Left colon (tissue), 2 donors: Measurements from ENCODE around the gene IQSEC1. TPM values are rescaled to one million over a fixed set of nuclear protein-coding genes. Genes with fewer than 3 reads are reported as not detected.

Experiments
- ATAC-seq: fragments of 200-7000 bp; cut with Tn5 transposase; one replicate; pipeline ENCODE4 v1.9.1; 2020; ENCODE audit warnings: mild to moderate bottlenecking, moderate library complexity
- DNase-seq, 2 donors: peaks; one replicate each; pipeline ENCODE4 v3.0.0-alpha.2; 2020
- intact Hi-C, 2 donors: fragments of 100-400 bp; cut with DNase I in 1 of 2; cut with micrococcal nuclease in 1 of 2; formaldehyde crosslinking; loops; one replicate each; pipeline versions ENCODE4 v1.11.2 to v1.14.0; 2022; cut with DNase I, micrococcal nuclease
- total RNA-seq, 2 donors: library from RNA; stranded (reverse); fragmentation: NEBNext Ultra II Directional; extraction: Animal tissue kit (Norgen Biotek cat#: 25700); gene quantifications; one replicate each; pipeline ENCODE4 v1.2.1, GENCODE V29; 2021
- donor health status: DM: no; HTN: no; CAD: no.
- donor health status: DM: yes; HTN: yes; CAD: no.

The IQSEC1 gene
- total RNA-seq, 2 donors from 2014 or later, result 17.2 to 23.6 TPM

DNA sequence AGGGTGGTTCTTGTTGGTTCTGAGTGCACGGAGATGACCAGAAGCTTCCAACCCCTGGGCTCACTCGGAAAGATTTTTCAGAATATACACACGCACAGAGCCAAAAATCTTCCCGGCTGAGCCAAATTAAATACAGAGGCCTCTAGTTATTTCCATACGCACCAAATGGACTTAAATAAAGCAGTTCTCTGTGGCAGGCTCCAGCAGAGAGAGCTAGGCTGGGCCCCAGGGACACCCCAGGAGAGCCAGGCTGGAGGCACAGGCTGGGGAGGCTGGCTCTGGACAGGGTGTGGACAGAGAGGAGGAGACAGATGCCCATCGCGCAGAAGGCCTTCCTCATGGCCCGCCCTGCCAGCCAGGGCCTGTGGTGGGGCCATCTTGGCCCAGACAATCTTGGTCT is 115.9 kb downstream of the IQSEC1 start:
- DNase-seq (no peak), ATAC-seq (no peak)
- intact Hi-C loops, result no loop called here

DNA sequence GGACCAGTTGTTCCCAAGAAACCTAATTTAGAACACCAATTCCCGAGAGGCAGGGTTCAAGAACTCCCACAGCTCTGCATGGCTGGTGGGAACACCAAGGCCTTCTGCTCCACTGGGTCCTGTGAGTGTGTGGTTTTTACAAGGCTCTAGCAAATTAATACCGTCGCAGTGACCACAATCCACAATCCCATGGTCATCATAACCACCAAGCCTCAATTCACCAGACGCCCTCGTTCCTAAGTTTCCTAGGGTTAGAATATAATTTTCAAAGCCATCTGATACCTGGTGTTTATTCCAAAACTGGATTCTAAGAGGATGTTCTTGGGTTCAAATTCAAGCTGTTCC is 116.9 kb downstream of the IQSEC1 start:
- intact Hi-C loops, result no loop called here
- DNase-seq, result no peak
- ATAC-seq, result no peak

DNA sequence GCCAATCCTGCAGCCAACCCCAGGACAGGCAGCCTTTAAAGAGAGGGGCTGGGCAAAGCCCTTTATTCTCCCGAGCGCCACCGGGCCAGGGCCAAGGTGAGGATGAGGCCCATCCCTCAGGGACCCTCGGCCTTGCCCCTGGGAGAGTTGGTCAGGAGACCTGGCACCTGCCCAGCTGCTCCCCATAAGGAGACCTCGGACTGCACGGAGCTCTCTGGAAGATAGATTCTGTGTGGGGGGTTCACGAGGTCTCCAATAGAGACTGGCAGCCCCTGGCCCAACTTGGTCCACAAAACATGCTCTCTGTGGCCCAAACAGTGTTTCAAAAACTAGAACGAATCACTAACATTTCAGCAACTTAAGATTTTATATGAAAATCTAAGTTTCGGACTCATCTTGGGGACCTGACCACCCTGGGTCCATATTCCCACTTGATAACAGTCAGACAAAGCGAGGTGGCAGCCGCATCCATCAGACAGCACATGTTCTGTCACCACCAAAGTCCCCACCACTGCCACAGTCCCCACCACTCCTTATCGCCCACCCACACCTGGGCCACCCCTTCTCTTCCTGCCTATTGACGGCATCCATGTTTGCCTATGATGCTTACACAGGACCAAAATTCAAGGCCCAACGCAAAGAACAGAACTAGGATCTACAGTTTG is 117.4 kb downstream of the IQSEC1 start:
- intact Hi-C loops, result no loop called here
- DNase-seq (peak in 1 of 2 donors; percentile 25), ATAC-seq (no peak)

DNA sequence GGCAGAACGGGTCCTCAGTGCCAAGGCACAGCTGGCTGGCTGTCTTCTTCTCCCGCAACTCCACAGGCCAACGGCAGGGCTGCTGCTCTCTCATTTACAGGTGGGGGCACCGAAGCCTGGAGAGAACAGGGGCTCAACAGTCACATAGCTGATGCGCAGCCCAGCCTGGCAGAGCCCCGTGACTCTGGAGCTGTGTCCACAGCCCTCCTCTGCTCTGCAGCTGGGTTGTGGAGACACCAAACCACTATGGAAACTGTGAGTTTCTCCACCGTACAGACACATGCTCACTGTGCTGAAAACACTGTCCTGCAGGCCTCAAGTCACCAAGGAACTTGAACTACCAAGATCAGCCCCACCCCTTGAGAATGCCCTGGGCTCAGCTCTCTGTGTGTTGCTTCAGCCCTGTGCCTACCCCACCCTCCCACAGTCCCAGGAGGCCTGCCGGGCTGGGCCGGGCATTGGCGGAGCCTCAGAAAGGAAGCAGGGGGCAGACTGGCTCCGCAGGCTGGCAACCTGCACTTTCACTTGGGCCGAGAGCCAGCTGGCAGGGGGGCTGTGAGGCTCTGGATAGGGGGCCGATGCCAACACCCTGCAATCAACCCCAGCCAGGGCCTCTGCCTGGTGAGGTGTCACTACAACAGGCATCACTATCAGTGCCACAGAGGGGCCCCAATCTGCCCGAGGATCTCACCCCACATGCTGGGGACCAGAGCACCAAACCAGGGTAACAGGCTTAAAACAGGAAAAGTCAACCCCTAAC is 118.2 kb downstream of the IQSEC1 start:
- DNase-seq, result peak; percentile 80 to 88
- ATAC-seq, result peak; percentile 99
- intact Hi-C loops, result no loop called here

DNA sequence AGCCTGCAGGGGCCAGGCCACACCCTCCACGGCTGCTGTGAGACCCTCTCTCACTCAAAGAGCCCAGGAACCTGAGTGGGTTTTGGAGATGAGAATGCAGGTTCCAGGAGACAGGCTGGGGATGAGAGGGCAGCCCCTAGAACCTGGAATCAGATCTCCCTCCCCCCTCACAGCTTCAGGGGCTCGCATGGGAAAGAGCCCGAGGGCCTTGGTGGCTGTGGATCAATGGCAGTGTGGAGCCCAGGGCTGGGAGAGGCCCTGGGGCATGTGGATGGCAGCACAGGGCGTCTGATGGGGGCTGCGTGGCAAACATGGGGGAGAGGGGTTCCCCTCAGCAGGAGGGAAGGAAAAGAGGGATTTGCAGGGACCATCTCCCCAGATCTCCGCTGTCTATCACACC is 119.0 kb downstream of the IQSEC1 start:
- DNase-seq, result no peak
- intact Hi-C loops, result no loop called here
- ATAC-seq, result no peak

DNA sequence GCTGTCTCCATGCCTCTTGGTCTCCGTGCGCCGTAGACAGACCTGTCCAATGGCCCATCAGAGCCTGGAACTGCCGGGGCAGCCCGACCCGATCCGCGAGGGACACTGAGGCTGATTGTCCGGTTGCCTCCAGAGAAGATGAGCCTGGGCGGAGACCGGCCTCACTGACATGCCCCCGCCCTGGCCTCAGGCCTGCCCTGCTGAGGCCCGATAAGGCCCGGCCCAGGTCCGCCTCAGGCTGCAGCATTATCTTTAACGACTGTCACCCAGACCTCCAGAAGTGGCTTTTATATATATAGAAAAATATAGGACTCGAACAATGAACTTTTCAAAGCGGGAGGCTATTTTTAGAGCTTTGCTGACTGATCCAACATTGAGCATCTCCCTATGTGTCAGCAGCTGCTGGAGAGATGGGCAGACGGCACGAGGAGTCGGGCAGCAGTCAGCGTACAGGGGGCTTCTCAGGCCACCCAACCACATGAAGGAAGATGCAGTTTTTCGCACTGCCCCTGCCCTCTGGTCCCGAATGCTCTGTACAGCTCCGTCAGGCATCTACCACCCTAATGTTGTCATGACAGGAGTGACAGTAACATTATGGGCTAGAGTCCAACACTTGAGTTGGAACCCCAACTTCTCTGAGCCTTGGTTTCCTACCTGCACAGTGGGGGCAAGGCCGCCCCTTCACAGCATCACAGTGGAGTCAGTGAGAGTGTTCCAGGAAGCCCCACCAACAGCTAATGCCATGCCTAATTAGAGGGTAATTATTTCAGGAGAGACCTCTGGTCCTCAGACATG is 119.8 kb downstream of the IQSEC1 start:
- DNase-seq (no peak), ATAC-seq (no peak)
- intact Hi-C loops, result no loop called here

DNA sequence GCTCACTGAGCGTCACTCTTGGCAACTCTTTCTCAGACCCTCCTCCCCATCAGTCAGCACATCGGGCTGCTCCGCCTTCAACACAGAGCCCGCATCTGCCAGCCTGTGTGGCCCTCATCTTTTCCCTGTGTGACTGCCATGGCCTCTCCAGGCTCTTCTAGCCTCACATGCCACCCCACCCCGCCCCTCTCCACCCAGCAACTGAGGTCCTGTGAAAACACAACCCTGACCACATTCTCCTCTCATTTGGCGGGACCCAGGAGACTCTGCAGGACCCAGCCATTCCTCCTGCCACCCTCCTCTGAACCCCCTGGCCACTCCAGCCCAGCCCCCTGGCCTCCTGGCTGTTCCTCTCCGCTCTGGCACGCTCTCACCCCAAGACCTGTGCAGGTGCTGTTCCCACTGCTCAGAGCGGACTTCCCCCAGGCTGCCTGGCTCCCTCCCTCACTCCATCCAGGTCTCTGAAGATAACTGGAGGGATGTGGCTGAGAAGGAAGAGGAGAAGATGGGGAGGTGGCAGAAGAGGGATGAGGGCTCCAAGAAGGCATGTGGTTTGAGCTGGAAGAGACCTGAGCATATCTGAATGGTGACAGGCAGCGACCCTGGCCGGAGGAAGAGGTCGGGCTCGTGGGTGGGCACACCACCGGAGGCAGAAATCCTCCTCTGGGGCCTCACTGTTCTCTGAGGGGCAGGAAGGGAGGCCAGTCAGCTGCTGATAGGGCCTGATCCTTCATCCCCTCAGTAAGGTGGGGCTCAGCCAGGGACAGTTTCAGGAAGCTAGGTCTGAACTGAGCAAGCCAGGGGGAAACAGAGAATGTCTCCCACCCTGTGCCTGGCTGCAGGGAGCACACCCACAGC is 120.7 kb downstream of the IQSEC1 start:
- DNase-seq, result no peak
- intact Hi-C loops, result no loop called here
- ATAC-seq, result no peak

DNA sequence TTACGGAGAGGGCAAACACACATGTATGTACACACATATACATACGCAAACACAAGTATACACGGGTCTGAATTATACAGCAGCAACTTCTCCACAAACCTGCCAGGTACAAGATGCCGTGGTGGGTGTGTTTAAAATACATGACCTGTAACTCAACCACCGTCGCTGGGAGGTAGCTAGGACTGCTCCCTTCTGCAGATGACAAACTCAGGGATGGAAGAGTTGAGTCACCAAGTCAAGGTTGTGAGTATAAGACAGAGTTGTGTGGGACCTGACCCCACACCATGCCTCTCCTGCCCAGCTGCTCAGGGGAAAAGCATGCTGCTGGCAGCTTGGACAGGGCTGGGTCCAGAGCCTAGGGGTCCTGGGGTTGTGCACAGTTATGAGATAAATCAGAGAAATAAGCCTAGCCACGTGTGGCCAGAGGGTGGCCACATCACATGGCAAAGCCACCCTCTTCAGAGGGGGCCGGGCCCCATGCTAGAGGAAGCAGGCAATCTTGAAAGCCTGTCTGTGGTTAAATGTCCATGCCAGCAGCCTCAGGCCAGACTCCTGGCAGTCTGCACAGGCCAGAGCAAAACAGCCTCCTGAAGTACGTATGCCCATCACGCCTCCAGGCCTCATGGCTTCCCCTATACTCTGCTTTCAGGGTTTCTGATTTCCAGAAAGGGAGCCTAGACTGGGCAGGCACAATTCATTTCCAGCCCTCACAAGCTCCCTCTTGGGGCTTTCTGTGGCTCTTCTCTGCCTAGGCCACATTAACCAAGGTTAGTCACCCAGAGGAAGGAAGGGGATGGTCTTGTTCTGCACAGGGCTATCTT is 124.1 kb downstream of the IQSEC1 start:
- DNase-seq (no peak), ATAC-seq (no peak)
- intact Hi-C loops, result no loop called here

DNA sequence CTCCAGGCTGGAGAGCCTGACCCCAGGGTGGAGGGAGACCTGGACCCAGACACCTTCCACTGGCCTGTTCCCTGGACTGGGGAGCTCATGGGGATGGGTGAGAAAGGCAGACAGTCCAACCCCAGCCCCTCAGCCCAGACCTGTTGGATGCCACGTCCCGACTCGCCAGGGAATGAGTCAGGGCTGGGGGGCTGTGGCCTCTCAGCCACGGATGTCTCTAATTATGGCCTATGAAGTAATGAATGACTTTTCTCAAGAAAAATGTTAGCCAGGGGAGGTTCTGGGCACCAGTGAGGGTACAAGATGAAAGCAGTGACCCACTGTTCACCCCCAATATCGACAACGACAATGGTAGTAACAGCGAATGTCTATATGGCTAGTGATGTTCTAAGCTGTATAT is 124.9 kb downstream of the IQSEC1 start:
- intact Hi-C loops, result no loop called here
- DNase-seq, result no peak

DNA sequence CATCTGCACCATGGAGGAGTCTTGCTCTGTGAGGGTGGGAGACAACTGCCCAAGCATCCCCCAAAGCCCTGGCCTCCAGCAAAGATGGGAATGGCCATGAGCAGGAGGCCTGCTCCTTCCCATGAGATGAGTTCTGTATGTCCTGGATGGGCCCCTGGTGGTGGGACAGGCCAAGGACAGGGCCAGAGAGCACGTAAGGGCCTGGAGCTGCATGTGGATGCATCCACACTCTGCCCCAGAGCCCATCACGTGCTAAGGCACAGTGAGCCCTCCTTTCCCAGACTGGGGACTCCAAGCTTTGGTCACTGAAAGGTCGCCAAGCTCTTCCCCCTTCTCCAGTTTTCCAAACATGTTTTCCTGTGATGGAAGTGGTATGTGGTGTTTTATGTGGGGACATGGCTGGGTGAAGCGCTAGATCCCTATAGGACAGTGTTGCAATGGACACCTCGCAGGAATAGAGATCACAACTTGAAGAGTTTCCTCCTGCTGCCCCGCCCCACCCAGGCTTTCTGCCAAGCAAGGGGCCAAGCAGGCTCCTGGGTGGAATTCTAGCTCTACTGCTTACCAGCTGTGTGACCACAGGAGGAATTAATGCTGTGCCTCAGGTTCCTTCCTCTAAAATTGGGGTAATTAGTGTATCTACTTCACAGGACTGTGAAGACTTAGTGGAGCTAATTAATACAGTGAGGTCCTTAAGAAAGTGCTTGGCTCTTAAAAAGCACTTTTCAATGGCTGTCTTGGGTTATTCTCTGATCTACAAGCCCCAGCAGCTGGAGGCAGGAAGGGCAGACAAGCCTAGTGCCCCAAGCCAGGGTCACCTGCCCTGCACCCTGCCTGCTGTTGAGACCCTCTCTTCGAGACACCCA is 125.5 kb downstream of the IQSEC1 start:
- DNase-seq (peak; percentile 61 to 84), ATAC-seq (peak; percentile 90)
- intact Hi-C loops, result no loop called here

More for the DNA sequence above, 124.9 kb downstream of the IQSEC1 start:
- no peak for ATAC-seq

DNA sequence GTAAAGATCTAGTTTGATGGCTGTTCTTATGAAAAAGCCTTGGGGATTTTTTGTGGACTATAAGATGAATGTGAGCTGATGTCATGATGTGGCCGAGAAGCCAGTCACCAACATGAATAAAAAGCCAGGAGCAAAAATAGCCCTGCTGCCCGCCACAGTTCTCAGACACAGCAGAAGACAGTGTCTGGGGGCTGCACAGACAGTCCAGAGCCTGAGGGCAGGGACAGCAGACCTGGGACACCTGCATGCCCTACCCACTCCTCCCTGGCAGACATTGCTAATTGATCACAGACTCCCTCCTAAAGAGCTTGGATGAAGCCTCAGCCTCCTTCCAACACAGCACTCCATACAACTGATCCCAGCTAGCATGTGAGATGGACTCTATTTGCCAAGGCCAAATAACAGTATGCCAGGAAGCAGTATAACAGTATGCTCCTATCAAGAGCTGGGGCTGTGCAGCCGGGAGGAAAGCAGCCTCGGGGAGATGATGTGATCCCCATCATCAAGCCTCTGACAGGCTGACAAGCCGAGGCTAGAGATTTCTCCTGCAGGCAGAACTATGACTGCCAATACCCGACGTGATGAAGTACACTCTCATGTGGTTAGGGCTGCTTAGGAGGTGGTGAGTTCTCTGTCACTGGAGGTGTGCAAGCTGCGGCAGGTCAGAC is 126.4 kb downstream of the IQSEC1 start:
- DNase-seq (no peak), ATAC-seq (no peak)
- intact Hi-C loops, result no loop called here

DNA sequence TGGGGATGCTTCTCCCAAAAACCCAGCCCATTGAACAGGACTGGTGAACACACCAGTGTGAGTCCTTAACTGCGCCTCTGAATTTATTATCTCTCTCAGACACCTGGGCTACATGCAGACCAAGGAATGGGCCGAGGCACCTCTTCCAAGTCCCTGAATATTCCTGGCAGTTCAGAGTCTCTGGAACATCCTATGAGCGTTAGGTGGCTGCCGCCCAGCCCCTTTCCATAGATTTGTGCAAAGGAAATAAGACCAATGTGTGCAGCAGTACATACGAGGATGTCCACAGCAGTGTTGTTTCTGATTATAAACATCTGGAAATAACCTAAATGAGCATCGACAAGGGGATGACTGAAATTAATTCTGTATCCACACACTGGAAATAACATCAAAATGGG is 127.0 kb downstream of the IQSEC1 start:
- no peak for ATAC-seq
- intact Hi-C loops, result no loop called here

DNA sequence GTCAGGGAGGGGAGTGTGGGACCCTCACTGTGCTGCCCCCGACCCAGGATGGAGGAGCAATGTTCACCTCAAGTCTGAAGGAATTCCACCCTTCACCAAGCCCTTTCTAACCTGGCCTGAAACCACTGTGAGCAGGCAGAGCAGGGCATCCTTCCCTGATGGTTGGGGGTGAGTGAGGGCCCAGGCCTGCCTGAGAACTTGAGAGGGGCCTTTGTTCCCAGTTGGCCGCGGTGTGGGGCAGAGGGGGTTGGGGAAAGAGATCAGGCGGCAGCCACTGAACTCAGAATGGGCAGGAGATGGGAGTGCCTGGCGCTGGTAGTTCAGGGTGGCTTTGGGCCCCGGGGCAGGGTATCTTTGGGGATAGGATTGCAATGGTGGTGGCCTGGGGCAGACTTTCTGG is 128.4 kb downstream of the IQSEC1 start:
- ATAC-seq (no peak), DNase-seq (no peak)
- intact Hi-C loops, result no loop called here

More for the DNA sequence above, 127.0 kb downstream of the IQSEC1 start:
- no peak for DNase-seq

DNA sequence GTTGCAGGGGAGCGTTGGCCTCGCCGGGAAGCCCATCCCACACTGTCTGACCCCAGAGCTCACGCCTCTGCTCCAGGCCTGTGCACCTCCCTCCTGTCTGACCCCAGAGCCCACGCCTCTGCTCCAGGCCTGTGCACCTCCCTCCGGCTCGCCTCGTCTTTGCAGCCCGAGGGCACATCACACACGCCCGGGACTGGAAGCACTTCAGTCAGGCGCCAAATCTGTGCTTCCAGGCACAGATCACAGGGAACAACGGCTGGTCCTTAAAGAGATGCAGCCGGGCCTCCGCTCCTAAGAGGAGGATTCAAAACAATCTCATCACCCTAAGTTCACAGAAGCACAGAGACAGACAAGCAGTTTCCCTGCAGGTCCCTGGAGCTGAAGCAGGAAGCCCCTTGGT is 128.8 kb downstream of the IQSEC1 start:
- no peak for ATAC-seq
- intact Hi-C loops, result no loop called here
- no peak for DNase-seq

DNA sequence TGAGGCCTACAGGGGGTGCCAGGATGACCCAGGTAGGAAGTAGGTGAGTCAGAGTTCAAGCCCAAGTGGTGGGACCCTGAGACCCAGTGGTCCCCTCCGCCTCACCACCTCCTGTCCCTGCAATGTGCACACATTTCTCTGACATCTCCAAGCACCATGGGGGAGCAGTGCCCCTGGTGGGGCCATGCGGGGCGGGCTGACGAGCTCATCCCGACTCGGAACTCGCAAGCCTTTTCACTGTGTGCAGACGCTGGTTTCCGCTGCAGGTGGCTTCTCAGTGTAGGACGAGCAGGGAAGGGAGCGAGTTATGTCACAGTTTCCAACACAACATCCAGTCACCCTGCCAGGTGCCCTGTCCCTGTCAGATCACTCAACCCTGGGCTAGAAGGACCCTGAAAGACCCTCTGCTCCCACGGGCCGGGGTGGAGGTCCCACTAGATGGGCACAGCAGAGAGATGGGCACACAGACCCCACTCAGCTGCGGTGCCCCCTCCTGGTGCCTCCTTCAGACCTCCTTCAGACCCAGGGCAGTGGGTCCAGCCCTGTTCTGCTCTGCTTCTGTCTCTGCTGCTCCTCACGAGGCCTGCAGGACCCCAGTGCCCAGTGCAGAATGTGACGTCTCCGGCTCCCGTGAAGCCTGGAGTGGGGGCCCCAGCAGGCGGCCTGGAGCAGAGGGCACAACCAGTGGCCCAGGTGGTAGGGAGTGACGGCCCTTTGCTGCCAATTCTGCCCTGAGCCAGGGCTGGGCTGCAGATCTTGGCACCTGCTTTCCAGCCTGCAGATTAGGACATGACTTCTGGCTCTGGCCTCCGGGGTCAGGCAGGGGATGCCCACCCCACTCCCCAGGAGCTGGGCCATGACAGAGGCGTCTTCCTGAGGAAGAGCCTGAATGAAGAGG is 129.9 kb downstream of the IQSEC1 start:
- no peak for DNase-seq
- intact Hi-C loops, result no loop called here
- no peak for ATAC-seq

DNA sequence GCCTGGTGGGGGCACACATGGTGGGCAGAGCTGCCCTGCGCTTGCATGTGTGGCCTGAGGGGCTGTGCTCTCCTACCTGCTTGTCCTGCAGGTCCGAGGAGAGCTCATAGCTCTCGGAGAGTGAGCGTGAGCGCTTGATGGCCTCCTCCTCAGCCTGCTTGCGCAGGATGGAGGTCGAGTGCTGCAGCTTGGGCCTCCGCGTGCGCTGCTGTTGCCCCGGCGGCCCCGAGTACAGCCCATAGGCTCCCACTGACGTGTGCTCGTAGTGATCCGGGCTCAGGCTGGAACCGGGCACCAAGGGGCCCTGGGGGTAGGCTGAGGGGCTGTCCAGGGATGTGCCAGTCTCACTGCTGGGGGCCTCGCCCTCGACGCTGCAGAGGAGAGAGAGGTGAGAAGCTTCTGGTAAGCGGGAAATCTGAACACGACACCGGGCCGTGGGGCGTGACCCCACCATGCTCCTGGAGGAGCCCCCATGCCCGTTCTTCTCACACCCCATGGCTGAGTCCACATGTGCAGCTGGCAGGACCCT is 131.7 kb downstream of the IQSEC1 start:
- intact Hi-C loops, result no loop called here
- ATAC-seq (no peak), DNase-seq (no peak)
